Measurements from ENCODE around the gene COL6A3.

COL6A3 gene

GRCh38 chr2:237413777-237414661, at the start of gene COL6A3:
TSS of gene COL6A3 (minus strand) at chr2:237414164. CDS start at chr2:237396817, 17,347 bp downstream.
- DNase-seq = no peak

- DNase-seq = no peak
Observed at GRCh38 chr2:237459741-237460174, 45.8 kb upstream of the COL6A3 start.

GRCh38 chr2:237459226-237459625, 45.3 kb upstream of the COL6A3 start:
- DNase-seq = no peak

- DNase-seq = no peak
Observed at GRCh38 chr2:237458519-237458918, 44.6 kb upstream of the COL6A3 start.

DNA sequence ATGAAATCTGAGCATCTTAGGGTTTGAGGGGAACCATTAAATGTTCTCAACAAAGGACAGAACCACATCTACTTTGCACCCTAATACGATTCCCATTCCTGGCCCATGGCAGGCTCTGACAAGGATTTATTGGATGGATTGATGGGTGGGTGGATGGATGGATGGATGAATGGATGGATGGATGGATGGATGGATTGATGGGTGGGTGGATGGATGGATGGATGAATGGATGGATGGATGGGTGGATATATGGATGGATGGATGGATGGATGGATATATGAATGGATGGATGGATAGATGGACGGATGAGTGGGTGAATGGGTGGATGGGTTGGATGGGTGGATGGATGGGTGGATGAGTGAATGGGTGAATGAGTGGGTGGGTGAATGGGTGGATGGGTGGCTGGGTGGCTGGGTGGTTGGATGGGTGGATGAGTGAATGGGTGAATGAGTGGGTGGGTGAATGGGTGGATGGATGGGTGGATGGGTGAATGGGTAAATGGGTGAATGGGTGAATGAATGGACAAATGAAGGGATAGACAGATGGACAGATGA, 43.5 kb upstream of the COL6A3 start:
- no peak for DNase-seq

GRCh38 chr2:237456200-237456843, 42.4 kb upstream of the COL6A3 start:
- DNase-seq = no peak

DNA sequence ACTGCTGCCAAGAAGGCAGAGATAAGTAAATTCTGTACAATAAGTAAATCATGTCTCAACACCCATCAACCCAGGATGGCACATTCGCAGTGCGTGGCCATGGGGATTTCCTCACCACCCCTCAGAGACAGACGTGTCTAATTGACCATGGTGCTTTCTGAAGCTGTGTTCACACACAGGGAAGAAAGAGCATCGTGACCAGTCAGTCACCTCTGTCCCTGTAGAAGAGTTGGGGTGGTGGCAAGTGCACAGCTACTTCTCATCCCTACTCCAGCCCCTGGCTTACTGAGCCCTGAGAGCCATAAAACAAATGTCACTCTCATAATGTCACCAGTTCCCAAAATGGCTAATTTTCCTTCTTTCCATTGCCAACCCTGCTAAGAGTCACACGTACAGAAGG, 41.8 kb upstream of the COL6A3 start:
- no peak for DNase-seq

- no peak for DNase-seq
Observed at GRCh38 chr2:237453671-237454070, 39.7 kb upstream of the COL6A3 start.

DNA sequence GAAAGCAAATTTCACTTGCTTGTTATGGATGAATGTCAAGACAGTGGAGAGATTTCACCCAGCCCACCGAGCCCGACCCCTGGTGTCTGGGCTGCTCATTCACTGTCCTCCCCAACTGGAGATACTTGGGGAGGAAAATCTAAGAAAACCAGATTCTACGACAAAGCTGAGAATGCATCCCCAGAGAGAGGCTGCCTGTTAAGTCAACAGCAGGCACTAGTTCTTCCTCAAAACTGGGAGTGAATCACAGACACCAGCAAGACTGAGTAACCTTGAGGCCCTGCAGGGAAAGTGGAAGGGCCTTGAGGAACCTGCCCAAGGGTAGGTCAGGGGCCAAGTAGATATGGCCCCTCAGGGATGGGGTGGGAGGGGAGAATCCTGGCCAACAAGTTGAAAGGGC, 38.9 kb upstream of the COL6A3 start:
- DNase-seq = no peak

DNA sequence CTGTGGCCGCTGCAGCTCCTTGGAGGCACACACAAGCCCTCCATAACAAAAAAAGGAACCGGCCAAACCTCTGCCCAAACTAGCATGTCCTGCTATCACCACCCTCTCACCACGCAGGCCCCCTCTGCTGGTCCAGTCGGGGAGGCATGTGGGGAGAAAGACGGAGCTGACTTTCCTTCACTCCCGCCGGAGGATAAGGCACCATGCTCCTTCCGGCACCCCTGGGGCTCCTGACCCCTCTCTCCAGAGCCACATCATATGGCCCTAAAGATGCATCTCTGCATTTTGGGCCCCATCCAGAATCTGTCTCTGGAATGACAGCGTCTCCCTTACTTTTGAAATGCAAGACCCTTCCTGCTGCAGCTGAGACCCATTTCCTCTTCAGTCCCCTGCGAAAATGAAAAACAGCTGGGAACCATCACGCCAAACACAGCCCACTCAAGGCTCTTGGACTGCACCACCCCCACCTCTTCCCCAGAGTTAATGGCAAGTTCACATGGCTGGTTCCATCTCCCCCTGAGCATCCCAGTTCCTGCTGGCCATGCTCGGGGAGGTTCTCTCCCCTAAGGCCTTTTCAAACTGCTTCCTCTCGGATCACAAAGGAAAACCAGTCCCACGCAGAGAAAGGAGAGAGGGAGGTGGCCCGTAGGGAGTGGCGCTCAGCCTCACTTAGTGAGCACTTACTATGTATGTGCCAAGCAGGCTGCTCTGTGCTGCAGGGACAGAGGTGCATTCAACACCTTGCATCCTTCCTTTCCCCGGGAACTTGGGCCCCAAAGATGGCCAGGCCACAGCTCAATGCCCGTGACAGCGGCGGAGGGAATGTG, 37.9 kb upstream of the COL6A3 start:
- DNase-seq = no peak

DNA sequence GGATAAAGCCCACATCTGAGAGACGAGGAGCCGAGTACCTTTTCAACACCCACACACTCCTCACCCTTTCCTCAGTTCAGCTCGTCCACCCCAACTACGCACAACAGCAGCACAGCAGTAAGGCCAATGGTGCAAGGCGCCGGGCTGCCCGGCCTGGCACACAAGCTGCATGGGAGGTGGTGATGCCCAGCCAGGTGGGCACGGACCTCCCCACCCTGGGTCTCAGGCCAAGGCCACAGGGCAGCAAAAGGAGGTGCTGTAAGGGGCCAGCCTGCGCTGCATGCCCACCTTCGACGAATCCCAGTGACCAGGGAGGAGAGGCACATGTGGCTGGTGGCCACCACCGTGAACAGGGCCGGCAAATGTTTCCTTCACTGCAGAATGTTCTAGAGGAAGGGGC, 36.6 kb upstream of the COL6A3 start:
- no peak for DNase-seq

DNA sequence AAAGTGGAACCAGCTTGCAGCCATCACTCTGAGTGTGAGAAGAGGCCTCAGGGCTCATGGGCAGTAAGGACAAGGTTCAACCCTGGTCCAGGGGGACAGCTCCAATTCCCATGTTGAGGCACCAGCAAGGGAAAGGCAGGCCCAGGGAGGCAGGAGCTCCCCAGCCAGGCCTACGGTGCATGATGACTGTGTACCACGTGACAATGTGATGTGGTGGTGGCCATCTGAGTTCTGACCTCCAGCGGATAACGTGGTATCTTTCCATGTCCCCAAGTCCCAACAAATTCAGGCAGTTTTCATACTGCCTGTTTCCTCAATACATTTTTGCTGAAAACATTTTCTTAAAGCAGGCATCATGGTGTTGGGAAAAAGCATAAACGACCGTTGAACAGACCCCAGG, 36.1 kb upstream of the COL6A3 start:
- DNase-seq = no peak

GRCh38 chr2:237449193-237449881, 35.4 kb upstream of the COL6A3 start:
- no peak for DNase-seq

- no peak for DNase-seq
Observed at GRCh38 chr2:237448626-237449025, 34.7 kb upstream of the COL6A3 start.

GRCh38 chr2:237448171-237448570, 34.2 kb upstream of the COL6A3 start:
- DNase-seq = no peak

DNA sequence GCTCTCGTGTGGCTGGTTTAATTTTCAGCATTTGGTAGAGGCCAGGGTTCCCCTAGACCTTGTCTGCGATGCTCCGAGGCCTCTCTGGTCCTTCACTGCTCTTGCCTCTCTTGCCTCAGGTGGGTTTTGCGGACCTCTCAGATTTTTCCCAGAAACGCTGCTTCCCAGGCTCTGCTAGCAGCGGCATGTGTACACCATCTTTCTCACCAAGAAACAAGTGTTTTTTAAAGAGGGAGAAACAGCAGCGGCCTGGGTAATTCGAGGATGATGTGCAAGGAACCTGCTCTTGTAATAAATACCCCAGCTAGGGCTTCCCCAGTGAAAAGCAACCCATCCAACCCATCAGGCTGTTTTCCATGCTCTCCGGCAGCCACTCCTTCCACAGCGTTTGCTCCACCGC, 33.5 kb upstream of the COL6A3 start:
- no peak for DNase-seq

GRCh38 chr2:237446338-237446665, 32.3 kb upstream of the COL6A3 start:
- no peak for DNase-seq

DNA sequence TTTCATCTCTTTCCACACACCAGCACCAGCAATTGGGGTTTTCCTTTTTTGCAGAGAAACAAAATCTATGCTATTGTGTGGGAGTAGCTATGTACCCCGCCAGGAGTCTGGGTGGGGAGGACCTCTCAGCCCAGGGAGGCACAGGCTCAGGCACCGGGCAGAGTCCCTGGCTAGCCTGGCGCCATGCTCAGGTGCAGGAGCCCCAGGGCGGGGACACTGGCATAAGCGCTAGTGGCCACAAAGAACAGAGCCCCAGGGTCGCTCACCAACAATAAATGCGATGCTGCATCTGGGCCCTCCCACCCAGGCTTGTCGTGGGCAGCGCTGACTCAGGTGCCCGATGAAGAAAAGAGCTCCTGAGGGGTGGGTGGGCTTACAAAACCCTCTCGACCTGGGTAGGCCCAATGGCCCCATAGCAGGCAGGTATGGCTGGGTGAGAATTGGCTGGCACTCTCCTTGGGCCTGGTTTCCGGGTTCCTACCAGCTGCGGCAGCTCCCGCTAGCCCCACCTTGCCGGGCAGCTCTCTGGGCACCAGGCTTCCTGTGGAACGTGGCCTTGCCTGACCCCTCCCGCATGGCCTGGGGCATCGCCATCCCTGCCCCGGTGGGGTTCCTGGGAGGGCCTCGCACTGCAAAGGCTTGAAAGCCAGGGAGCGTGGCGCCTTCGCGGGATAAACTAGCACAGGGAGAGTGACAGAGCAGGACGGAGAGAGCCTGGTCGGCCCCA, 31.8 kb upstream of the COL6A3 start:
- DNase-seq = no peak

DNA sequence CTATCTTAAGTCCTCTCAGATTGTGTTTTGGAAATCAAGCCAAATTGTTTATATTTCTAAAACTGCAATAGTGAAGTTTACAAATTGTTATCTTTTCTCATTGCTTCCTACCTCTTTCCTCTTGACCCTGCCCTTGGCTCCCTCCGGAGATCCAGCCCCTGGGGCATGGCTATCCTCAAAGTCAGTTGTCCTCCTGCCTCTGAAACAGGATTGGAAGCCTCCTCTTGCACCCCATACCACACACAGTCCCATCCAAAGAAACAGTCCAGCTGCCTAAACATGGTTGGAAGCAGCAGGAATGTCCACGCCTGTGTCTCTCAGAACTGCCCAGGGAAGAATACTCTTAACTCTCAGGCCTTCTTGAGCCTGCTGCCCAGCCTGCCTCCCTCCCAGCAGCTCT, 30.1 kb upstream of the COL6A3 start:
- no peak for DNase-seq

GRCh38 chr2:237441605-237442274, 27.8 kb upstream of the COL6A3 start:
- DNase-seq = peak; percentile 62

GRCh38 chr2:237440819-237441281, 26.9 kb upstream of the COL6A3 start:
- peak; percentile 73 for DNase-seq

Data from stimulated activated CD4-positive, alpha-beta T cell treated with anti-CD3 and anti-CD28 coated beads, Interleukin-4, amount 100 ng/mL, for 24 hours (primary cell).